GM18499 (cell line): ENCODE measurements around the gene MAP3K12.

ENCODE experiments used
- ATAC-seq: cut with Tn5 transposase; IDR thresholded peaks from one replicate; pipeline ENCODE4 v1.9.1; 2021; ENCODE audit warnings: moderate number of reproducible peaks; ENCODE audit not compliant: insufficient read depth, unreplicated experiment

MAP3K12 gene

DNA sequence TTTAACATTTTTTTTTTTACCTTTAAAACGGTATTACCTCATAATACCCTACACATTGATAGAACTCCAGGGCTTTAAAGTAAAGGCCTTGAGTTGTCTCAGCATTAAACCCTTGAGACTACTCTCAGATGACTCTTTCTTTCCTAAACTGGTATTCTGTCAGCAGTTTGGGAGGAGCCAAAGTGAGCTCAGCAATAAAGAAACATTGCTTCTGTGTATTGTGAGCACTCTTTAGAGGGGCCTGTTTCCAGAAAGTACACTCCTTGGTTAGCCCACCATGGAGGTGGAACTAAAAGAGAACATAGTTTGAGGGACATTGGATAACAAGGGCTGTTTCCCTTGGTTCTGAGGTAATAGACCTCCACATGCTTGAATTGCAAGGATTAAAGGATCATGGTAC lies 20.4 kb downstream of the MAP3K12 start:
- no peak for ATAC-seq

DNA sequence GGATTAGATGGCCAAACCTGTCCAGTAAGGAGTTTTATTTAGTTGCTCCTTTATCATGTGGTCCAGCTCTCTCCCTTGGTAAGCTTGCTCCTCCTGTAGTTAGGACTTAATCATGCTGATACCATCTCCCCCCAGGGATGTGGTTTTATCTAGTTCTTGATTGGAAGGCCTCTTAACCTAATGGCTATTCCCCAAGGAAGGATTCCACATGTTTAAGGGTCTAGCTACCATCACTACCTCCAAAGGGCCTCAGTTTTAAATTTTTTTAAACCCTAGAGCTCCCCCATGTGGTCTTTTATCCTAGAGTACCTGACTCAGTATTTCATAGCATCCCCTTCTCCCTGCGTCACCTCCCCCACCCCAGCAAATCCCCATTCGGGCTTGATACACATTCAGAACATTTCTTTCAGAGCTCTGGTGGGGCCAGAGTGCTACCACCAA lies 22.5 kb downstream of the MAP3K12 start:
- ATAC-seq, result no peak

DNA sequence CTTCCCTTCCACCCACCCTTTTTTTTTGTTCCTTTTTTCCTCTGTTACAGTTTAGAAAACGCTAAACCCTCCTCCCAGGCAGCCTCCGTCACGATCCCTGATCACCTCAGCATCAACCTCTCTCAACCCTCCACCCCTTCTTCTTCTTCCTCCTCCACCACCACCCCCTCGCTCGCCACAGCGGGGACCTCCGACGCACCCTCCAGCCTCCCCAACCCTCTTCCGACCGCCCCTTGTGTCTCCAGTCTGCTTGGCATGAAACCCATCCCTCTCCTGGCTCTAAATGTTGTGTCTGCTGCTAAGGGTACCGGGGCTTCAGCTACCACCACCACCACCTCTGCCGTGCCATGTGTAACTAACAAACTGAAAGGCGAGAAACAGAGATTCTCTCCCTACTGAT lies 24.4 kb downstream of the MAP3K12 start:
- no peak for ATAC-seq

DNA sequence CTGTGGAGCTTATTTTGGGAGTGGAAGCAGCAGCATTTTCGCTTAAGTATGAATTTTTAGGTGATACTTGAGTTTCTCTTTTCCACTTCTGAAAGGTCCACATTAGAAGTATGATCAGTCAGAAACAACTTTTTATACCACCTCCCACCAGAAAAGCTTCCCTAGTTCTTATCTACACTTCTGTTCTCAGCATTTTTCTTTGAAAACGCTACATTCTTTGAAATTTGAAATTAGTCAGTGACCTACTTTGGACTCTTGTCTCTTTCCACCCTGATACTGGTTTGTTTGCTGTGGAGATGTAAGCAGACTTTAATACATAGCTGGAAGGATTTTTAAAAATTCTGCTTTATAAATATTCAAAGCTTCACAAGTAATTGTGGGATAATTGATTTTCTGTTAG lies 25.2 kb downstream of the MAP3K12 start:
- no peak for ATAC-seq

DNA sequence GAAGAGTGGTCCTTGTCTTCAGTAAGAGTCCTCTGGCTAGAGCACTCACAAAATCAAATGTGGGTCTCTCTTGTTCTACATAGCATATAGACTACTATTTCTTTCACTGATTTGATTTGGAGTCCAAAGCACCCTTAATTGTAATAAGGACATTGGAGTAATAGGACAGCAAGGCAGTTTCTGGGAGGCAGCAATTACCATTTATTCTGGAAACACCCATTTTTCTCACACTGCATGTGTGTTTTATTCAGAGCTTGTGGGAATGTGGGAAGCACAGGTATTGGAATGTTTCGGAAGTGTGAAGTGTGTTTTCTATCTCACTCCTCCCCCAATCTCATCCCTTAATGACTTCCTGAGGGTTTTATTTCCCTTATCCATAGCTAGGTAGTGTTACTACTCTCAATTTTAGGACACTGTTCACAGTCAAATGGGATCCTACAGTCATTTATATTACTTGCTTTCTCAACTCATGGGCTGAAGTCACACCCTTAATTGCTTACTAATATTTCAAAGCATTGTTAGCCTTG lies 27.1 kb downstream of the MAP3K12 start:
- ATAC-seq, result no peak

DNA sequence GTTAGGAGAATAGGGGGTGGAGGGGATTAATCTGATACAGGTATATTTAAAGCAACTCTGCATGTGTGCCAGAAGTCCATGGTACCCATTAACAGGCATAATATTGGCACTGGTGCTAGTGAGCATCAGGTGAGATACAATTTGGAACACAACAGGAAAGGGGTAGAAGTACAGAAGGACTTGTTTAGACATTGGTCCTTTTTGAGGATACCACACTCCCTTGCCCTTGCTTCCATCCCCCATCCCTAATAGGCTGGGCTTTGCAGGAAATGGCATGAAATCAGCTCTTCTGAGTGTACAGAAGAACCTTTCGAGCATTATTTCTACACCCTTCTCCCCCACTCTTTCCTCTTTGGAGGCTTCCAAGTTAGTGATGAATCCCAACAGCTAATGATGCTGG lies 31.0 kb downstream of the MAP3K12 start:
- no peak for ATAC-seq

DNA sequence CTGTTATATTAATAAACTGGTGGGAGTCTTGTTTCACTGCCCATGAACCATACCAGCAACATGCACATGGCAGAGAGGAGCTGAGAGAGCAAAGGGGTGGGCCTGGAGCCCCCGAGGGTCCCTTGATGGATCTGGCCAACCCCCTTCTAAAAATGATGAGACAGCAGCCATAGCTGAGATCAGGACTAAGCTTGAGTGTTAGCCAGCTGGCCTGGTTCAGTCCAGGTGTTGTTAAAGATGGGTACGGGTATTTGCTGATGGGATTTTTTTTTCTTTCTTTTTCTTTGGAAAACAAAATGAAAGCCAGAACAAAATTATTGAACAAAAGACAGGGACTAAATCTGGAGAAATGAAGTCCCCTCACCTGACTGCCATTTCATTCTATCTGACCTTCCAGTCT lies 31.4 kb downstream of the MAP3K12 start:
- no peak for ATAC-seq

DNA sequence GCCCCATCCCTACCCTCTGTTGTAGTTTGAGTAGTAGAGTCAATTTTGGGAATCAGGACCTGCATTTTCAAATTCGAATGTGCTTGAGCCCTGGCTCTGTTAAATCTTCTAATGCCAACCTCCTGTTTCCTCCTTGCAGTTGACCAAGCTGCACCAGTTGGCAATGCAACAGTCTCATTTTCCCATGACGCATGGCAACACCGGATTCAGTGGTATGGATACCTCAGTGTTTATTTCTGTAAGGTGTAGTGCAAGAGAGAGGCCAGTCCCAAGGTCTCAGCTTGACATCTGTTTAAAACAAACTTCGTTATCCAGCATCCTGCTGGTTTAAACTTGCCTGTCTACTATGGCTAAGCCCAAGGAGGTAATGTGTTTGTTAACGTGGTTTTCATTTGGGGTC lies 32.2 kb downstream of the MAP3K12 start:
- ATAC-seq, result no peak

DNA sequence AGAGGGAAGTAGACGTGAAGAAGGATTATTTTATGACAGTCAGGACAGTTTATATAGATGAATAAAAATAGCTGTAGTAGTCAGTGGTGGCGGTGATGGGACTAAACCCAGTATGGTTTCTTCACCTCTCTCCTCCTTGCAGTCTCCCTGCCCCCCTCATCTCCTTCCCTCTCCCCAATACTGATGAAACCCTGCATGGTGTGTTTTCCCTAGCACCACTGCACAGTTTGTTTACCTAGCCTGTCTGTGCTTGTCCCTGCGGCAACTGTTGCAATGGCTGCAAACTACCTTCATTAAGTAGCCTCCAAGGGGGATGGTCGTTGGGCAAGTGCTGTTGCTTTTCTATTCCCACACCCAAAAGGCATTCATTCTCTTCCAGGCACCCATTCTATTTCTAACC lies 32.6 kb downstream of the MAP3K12 start:
- ATAC-seq, result no peak

DNA sequence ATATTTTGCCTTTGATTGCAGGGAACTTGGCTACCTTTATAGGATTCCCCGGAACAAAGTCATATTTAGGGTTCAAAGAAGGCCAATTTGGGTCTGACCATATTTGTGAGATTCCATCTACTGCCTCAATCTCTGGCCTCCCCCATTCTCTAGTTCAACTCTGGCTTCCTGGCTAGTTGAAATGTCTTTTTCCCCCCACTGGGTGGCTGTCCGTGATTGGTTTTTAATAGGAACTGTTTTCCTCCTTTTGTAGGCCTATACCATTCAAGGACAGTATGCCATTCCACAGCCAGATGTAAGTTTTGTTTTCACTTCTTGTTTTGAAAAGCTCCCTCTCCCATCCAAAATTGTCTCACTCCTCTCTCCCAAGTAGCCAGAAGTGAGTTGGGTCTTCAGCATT lies 33.6 kb downstream of the MAP3K12 start:
- ATAC-seq, result no peak

DNA sequence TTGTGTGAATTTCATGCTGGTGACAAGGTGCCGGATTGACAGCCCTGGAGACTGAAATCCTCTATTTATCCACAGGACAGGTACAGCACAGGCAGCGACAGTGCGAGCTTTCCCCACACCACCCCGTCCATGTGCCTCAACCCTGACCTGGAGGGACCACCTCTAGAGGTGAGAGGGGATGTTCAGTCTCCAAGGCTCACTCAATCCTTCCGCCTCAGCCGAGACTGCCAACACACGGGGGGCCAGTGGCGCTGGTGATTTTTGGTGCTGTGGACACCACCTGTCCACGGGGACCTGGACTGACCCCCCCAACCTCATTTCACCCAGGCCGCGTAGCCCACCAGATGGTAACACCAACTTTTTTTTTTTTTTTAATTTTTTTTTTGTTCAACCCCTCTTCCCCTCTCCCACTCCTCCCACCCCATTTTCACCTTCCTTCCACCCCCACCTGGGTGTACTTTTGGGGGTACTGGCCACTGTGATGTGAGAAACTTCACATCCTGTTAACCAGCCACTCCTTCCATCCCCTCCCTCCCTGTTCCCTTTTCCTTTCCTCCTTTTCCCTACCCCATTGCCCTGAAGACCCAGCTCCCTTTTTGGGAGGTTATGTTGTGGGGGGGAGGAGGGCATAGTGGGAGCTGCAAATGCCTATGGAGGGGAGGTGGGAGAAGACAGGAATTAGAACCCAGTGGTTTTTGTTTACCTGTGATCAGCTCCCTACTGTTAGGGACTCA lies 34.4 kb downstream of the MAP3K12 start:
- no peak for ATAC-seq

DNA sequence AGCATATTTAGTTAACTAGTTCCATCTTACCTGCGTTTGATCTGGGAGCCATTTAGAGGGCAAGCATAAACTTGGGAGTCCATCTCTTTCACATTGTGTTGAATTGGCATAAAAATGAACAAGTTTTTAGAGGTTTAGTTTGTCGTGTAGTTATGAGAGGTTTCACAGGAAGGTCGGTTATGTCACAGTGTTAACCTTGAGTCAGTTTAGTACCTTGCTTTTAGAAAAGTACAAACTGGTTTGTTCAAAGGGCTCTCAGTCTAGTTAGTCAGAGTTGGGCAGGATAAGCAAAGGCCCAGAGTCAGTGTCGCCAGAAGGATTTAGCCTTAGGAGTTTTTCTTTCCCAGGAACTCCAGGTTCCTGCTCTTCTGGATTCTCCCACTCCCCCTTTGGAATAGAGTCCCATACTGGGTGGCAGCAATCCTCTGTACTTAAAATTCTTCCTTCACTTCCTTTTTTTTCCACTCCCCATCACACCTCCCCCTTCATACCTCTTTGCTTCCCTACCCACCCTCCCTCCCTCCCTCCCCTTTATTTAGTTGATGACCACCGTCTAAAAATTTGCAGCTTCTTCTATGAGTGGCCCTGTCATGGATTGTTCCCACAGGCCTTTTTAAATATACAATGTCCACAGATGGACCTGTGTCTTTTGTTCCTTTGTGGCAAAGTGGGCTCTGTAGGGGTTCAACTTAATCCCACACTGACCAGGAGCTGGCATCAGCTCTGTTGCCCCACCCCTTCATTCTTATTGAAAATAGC lies 35.3 kb downstream of the MAP3K12 start:
- no peak for ATAC-seq

DNA sequence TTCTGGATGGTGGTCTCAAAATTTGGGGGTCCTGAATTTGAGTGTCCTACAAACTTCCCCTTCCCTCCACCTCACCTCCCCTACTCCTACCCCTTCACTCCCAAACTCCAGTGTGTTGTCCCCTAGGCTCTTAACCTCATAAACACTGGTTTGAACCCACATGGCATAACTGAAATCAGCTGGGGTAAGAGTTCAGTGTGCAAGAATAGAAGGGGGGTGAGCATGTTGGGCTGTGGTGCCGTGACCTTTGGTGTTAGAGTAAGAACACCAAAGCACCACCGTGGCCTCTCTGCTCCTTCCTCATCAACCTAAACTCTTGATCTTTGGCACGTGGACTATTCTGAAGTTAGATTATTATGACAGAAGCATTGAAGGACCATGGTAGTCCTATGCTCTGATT lies 36.3 kb downstream of the MAP3K12 start:
- ATAC-seq, result no peak

DNA sequence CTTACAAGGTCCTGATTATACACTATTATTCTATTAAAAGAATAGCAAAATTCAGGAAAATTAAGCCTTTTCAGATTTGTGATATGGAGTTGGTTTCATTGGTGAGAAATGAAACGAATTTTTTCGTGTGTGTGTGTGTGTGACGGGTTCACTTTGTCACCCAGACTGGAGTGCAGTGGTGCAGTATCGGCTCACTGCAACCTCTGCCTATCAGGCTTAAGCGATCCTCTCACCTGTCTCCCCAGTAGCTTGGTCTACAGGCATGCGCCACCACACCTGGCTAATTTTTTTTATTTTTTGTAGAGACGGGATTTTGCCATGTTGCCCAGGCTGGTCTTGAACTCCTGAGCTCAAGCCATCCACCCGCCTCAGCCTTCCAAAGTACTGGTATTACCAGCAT lies 37.7 kb downstream of the MAP3K12 start:
- no peak for ATAC-seq

DNA sequence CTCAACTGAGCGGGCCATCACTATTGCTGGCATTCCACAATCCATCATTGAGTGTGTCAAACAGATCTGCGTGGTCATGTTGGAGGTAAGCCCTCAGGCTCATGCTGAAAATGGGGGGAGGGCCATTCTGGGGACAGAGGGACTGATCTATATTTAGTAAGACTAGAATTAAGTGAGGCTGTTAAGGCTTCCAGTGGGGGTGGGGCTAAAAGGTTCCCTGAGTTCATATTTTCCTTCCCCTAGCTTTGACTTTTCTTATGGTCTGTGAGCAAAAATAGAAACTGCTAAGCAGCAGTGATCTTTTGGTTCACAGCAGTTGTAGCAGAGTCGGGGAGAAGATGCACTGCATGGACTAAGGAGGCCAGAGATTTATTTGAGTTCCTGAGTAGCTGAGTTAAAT lies 38.2 kb downstream of the MAP3K12 start:
- ATAC-seq, result no peak

DNA sequence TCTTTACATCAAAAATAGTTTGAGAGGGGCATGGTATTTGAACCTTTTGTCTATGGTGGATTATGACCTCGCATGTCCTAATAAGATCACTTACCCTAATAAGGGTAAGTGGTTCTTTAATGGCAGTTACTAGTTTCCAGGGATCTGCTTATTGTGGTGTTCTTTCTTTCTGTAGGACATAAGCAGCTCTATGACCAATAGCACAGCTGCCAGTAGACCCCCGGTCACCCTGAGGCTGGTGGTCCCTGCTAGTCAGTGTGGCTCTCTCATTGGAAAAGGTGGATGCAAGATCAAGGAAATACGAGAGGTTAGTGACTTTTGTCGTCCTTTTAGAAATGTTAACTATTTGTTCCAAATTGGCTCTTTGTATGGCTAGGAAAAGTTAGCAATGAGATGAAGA lies 40.2 kb downstream of the MAP3K12 start:
- ATAC-seq, result no peak

DNA sequence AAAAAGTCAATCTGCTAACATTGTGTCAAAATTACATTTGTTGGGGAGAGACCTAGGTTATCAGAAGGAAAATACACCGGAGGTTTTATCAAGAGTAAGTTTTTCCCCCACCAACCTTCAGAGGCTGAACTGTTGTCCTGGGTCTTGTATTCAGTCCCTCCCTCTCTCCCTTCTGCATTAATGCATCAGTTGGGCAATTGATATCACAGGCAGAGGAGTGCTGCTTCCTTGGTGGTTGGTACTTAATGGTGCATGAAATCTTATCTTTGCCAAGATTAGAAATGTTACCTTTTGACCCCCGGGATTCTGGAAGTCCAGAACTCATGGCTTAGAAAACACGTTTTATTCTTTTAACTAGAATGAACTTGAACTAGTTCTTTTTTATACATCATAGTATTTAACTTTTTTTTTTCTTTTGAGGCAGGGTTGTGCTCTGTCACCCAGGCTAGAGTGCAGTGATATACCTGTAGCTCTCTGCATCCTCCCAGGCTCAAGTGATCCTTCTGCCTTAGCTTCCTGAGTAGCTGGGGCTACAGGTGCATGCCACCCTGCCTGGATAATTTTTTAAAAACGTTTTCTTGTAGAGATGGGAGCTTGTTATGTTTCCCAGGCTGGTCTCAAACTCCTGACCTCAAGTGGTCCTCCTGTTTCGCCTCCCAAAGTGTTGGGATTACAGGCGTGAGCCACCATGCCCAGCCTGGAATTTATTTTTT lies 42.4 kb downstream of the MAP3K12 start:
- ATAC-seq, result no peak

DNA sequence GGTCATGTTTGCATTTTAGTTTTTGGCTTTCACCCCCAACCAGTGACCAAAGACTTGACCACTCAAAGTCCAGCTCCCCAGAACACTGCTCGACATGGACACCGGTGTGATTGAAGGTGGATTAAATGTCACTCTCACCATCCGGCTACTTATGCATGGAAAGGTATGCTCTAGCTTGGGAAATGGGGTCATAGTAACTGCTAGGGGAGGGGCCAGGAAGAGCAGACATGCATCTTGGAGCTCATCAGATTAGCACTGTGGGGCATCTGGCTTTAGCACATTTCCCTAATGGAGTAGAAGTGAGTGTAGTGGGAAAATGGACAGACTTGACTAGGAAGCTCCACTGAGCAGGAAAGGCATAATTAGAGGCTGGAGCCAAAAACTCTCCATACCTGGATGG lies 44.6 kb downstream of the MAP3K12 start:
- no peak for ATAC-seq

DNA sequence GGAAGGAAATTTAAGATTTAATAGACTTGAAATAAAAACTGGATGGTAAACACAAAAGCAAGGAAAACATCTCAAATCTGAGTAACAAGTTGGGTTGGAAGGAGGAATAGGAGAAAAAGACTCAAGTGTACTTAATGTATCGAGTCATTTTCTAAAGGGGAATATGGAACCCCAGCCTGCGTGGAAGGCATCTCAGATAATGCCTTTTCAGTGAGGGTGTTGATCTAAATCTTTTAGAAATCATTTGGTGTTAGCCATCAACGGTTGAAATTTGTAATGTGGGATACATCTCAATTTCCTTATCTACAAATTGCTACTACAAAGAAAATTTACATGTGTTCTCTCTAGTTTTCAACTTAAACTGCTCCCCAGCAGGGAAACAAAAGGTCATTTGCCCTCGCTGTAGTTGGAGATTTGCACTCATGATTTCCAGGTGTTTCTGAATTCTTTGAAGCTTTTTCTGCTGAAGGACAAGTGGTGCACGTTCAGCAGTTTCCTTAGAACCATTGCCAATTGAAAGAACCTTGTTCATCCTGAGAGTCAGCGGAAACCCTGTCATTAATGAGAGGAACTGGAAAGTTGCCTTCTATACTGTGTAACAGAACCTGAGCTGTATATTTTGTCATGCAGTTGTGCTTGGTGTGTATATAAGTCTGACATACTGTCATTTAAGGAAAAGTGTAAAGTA lies 45.2 kb downstream of the MAP3K12 start:
- no peak for ATAC-seq
